ENCODE data around the gene FTL.

DNA sequence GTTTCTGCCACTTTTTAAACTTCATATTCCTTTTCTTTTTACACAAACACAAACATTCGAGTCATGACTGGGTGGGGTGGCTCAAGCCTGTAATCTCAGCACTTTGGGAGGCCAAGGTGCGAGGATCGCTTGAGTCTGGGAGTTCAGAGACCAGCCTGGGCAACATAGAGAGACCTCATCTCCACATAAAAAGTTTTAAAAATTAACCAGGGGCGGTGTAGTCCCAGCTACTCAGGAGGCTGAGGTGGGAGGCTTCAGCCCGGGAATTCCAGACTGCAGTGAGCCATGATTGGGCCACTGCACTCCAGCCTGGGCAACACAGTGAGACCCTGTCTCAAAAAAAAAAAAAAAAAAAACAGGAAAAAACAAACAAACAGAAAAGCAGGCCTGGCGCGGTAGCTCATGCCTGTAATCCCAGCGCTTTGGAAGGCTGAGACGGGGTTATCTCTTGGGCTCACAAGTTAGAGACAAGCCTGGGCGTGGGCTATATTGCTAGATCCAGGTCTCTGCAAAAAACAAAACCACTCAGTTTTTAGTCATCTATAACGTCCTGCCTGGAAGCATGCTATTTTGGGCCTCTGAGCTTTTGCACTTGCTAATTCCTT, 11.0 kb upstream of the FTL start:
- no peak for TF ChIP-seq SP1 (IDR thresholded peaks at IDR 0.05)
- TF ChIP-seq, protein P1, sequence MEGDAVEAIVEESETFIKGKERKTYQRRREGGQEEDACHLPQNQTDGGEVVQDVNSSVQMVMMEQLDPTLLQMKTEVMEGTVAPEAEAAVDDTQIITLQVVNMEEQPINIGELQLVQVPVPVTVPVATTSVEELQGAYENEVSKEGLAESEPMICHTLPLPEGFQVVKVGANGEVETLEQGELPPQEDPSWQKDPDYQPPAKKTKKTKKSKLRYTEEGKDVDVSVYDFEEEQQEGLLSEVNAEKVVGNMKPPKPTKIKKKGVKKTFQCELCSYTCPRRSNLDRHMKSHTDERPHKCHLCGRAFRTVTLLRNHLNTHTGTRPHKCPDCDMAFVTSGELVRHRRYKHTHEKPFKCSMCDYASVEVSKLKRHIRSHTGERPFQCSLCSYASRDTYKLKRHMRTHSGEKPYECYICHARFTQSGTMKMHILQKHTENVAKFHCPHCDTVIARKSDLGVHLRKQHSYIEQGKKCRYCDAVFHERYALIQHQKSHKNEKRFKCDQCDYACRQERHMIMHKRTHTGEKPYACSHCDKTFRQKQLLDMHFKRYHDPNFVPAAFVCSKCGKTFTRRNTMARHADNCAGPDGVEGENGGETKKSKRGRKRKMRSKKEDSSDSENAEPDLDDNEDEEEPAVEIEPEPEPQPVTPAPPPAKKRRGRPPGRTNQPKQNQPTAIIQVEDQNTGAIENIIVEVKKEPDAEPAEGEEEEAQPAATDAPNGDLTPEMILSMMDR (IDR thresholded peaks at IDR 0.05; ENCODE audit: low read depth, low read length, missing input control): no peak
- no peak for TF ChIP-seq NR2F2 (IDR thresholded peaks at IDR 0.05)
- TF ChIP-seq, protein P2, sequence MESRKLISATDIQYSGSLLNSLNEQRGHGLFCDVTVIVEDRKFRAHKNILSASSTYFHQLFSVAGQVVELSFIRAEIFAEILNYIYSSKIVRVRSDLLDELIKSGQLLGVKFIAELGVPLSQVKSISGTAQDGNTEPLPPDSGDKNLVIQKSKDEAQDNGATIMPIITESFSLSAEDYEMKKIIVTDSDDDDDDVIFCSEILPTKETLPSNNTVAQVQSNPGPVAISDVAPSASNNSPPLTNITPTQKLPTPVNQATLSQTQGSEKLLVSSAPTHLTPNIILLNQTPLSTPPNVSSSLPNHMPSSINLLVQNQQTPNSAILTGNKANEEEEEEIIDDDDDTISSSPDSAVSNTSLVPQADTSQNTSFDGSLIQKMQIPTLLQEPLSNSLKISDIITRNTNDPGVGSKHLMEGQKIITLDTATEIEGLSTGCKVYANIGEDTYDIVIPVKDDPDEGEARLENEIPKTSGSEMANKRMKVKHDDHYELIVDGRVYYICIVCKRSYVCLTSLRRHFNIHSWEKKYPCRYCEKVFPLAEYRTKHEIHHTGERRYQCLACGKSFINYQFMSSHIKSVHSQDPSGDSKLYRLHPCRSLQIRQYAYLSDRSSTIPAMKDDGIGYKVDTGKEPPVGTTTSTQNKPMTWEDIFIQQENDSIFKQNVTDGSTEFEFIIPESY (IDR thresholded peaks at IDR 0.05): no peak
- TF ChIP-seq GABPA (IDR thresholded peaks at IDR 0.05 in 1 of 2, conservative IDR thresholded peaks at IDR 0.05 in 1 of 2): no peak
- no peak for TF ChIP-seq ATF3 (IDR thresholded peaks at IDR 0.05)
- TF ChIP-seq YY1 (IDR thresholded peaks at IDR 0.05): no peak
- no peak for TF ChIP-seq MAX (IDR thresholded peaks at IDR 0.05)
- no peak for TF ChIP-seq JUND (IDR thresholded peaks at IDR 0.05)
